ENCODE results near the gene PIMREG.

- TF ChIP-seq CTCF (IDR thresholded peaks at IDR 0.05) (no peak), CBX2 (IDR thresholded peaks at IDR 0.05; ENCODE audit: borderline replicate concordance, low read depth) (no peak), POLR2A (IDR thresholded peaks at IDR 0.05; ENCODE audit: low read length) (peak; percentile 70), SREBF2 (IDR thresholded peaks at IDR 0.05) (no peak), CEBPB (IDR thresholded peaks at IDR 0.05) (no peak), RCOR1 (IDR thresholded peaks at IDR 0.05; ENCODE audit: low read depth, low read length) (no peak)
These were observed at the start of gene PIMREG for GRCh38 chr17:6443692-6444570.

Data from A549 (cell line).